OCI-LY3 (cell line): ENCODE data around the gene HDAC7.

Source experiments
- H2AFZ ChIP-seq: fragments of 200-600, 300-600 bp; shearing (Covaris generic); 2 replicates; pipeline ENCODE4 v1.6.0; 2014; ENCODE audit warnings: antibody characterized with exemption, low read depth, low read length
- H3K27ac ChIP-seq: fragments of 200-600, 300-600 bp; sonication (generic); 2 replicates; pipeline ENCODE4 v1.5.1; 2014; ENCODE audit warnings: mild to moderate bottlenecking, low read length, moderate library complexity, mixed read lengths
- H3K27me3 ChIP-seq: fragments of 200-600, 300-600 bp; sonication (generic); 2 replicates; pipeline ENCODE4 v1.6.1; 2014; ENCODE audit warnings: low read depth, low read length, mixed read lengths
- H3K36me3 ChIP-seq: fragments of 200-600, 300-600 bp; sonication (generic); replicated peaks from 2 replicates; pipeline ENCODE3; 2014; ENCODE audit warnings: low read depth, low read length, mixed read lengths
- H3K4me1 ChIP-seq: fragments of 300-600, 200-600 bp; sonication (generic); 2 replicates; pipeline ENCODE4 v1.6.1; 2014; ENCODE audit warnings: low read length, mixed read lengths
- H3K4me2 ChIP-seq: fragments of 200-600, 300-600 bp; sonication (generic); 2 replicates; pipeline ENCODE4 v1.6.1; 2014; ENCODE audit warnings: low read length, mixed read lengths
- H3K4me3 ChIP-seq: fragments of 300-600, 200-600 bp; sonication (generic); 2 replicates; pipeline ENCODE4 v1.5.1; 2014; ENCODE audit warnings: antibody characterized with exemption, mild to moderate bottlenecking, low read length, moderate library complexity
- H3K79me2 ChIP-seq: fragments of 300-600, 200-600 bp; shearing (Covaris generic); 2 replicates; pipeline ENCODE4 v1.6.1; 2014; ENCODE audit warnings: mild to moderate bottlenecking, low read length, mixed read lengths
- H3K9ac ChIP-seq: fragments of 300-600, 200-600 bp; shearing (Covaris generic); 2 replicates; pipeline ENCODE4 v1.6.0; 2014; ENCODE audit warnings: mild to moderate bottlenecking, low read length, moderate library complexity
- H3K9me3 ChIP-seq: fragments of 200-600, 300-600 bp; shearing (Covaris generic); 2 replicates; pipeline ENCODE4 v1.6.1; 2014; ENCODE audit warnings: low read length, mixed read lengths; ENCODE audit not compliant: insufficient read depth
- H4K20me1 ChIP-seq: fragments of 200-600, 300-600 bp; sonication (generic); 2 replicates; pipeline ENCODE4 v1.6.1; 2016; ENCODE audit warnings: low read length, mixed read lengths; ENCODE audit not compliant: insufficient read depth
- CTCF ChIP-seq: fragments of 200-600, 300-600 bp; sonication (generic); IDR thresholded peaks from 2 replicates; pipeline ENCODE4 v1.5.1; 2014; ENCODE audit warnings: antibody characterized with exemption, low read length, low read depth
- EZH2phosphoT487 ChIP-seq: fragments of 200-600 bp; shearing (Covaris generic); IDR thresholded peaks from 2 replicates; pipeline ENCODE4 v1.6.1; 2018; ENCODE audit warnings: antibody characterized with exemption, mixed run types, low read depth

HDAC7 gene

GRCh38 chr12:47789712-47790489, 29.8 kb downstream of the HDAC7 start:
- H3K9me3 ChIP-seq = no peaks in the 10 kb centered on the region
- H3K27ac ChIP-seq = no peak overlapping the region
- no peaks in the 10 kb centered on the region for H3K4me1 ChIP-seq
- no peaks in the 10 kb centered on the region for H4K20me1 ChIP-seq
- no peak overlapping the region for H3K4me2 ChIP-seq
- H3K36me3 ChIP-seq = peaks cover 63% of the 10 kb centered on the region
- no peak overlapping the region for H3K4me3 ChIP-seq
- TF ChIP-seq CTCF (no peak), EZH2phosphoT487 (no peak)
- H3K9ac ChIP-seq = no peak overlapping the region
- H3K79me2 ChIP-seq = no peaks in the 10 kb centered on the region
- H3K27me3 ChIP-seq = no peaks in the 10 kb centered on the region
- no peak overlapping the region for H2AFZ ChIP-seq

- H2AFZ ChIP-seq = no peak overlapping the region
- no peak overlapping the region for H3K27ac ChIP-seq
- H4K20me1 ChIP-seq = no peaks in the 10 kb centered on the region
- H3K79me2 ChIP-seq = no peaks in the 10 kb centered on the region
- H3K4me1 ChIP-seq = no peaks in the 10 kb centered on the region
- H3K4me3 ChIP-seq = no peak overlapping the region
- H3K9ac ChIP-seq = no peak overlapping the region
- no peaks in the 10 kb centered on the region for H3K27me3 ChIP-seq
- no peak for TF ChIP-seq EZH2phosphoT487
- TF ChIP-seq CTCF = no peak
- H3K36me3 ChIP-seq = peaks cover 63% of the 10 kb centered on the region
- no peak overlapping the region for H3K4me2 ChIP-seq
- H3K9me3 ChIP-seq = no peaks in the 10 kb centered on the region
Measured at GRCh38 chr12:47789141-47789540, 30.6 kb downstream of the HDAC7 start.

DNA sequence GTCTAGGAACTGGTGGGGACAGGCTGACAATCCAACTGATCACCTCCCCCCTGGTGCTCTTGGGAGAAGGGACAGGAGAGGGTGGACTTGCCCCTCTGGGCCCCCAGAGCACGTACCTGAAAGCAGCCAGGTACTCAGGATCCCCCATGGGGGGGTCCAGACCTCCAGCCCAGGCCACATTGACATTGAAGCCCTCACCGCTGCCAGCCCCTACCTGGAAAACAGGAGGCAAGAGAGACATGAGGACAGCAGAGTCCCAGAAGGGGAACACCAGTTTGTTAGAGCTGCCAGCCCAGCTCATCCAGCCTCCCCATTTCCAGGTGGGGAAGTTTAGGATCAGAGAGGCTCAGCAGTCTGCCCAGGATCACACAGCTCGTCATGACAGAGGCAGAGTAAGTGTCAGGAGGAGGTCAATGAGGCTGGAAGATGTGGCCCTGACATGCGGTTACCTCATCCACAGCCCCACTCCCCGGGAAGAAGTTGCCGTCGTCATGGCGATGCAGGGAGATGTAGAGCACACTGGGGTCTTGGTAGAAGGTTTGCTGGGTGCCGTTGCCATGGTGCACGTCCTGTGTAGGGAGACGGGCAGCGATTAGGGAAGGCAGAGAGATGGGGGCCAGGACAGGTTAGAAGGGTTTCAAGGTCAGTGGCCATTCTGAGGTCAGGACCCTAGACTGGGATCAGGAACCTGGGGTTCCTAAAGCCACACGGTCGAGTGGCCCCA, 31.9 kb downstream of the HDAC7 start:
- TF ChIP-seq CTCF (no peak), EZH2phosphoT487 (no peak)
- Histone ChIP-seq H3K27ac (no peak overlapping the region), H2AFZ (no peak overlapping the region), H3K4me2 (no peak overlapping the region), H3K4me1 (no peaks in the 10 kb centered on the region), H3K9ac (no peak overlapping the region), H3K4me3 (no peak overlapping the region), H3K79me2 (no peaks in the 10 kb centered on the region), H3K36me3 (peaks cover 70% of the 10 kb centered on the region), H3K9me3 (no peaks in the 10 kb centered on the region), H3K27me3 (no peaks in the 10 kb centered on the region), H4K20me1 (no peaks in the 10 kb centered on the region)

DNA sequence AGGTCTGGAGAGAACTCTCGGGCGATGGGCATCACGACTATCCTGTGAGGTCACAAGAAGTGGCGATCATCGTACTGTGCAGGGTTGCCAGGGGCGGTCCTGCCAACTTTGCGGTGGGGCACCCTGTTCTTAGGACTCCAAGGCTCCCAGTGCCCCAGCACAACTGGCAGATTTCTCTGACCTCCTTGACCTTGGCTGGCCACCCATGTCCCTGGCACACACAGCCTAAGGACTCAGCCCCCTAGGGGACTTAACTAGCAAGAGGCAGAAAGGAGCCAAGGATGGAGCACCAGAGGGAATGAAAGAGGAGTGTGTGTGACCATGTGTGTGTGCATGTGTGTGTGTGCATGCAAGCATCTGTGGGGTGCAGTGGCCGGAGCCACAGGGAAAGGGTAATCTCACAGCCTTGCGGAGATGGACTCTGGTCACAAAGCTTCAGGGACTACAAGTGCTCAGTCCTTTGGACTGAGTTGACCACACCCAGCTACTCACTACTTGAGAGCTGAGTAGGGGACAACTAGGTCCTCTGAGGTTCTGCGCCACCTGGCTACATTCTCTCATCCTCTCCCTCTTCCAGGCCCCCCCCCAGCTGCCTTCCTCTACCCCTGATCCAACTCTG, 32.9 kb downstream of the HDAC7 start:
- Histone ChIP-seq H3K79me2 (no peaks in the 10 kb centered on the region), H3K27ac (no peak overlapping the region), H2AFZ (no peak overlapping the region), H3K36me3 (peaks cover 66% of the 10 kb centered on the region), H3K4me3 (no peak overlapping the region), H3K9ac (no peak overlapping the region), H3K27me3 (no peaks in the 10 kb centered on the region), H3K9me3 (no peaks in the 10 kb centered on the region), H4K20me1 (no peaks in the 10 kb centered on the region), H3K4me1 (no peaks in the 10 kb centered on the region), H3K4me2 (no peak overlapping the region)
- TF ChIP-seq CTCF = no peak
- TF ChIP-seq EZH2phosphoT487 = no peak
